HG03457 (cell line): Measurements from ENCODE around the gene CALHM2.
"Not testable (repeated sequence)": the region's sequence is repeated elsewhere in the genome, so short reads cannot be mapped to it uniquely, and the experiment has no call there.

ENCODE experiments used
- ATAC-seq: cut with Tn5 transposase; IDR thresholded peaks from one replicate; pipeline ENCODE4 v1.9.1; 2021; ENCODE audit warnings: moderate number of reproducible peaks; ENCODE audit not compliant: unreplicated experiment

The CALHM2 gene

GRCh38 chr10:103419101-103419500 is 33.1 kb downstream of the CALHM2 start:
- no peak for ATAC-seq

DNA sequence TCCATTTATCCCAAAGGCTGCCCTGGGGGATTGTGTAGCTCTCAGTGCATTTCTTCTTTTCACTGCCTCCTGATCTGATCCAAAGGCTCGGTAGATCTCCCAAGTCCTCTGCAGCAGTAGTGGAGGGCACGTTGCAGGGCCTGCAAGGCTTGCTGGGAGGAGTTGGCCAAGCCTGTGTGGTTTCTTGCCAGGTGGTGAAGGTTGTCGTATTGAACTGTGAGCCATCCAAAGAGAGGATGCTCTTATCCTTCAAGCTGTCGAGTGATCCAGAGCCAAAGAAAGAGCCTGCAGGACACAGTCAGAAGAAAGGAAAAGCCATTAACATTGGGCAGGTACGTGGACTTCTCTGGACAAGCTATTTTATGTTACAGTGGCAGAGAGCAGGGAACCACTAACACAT is 34.6 kb downstream of the CALHM2 start:
- no peak for ATAC-seq

- not testable (repeated sequence) for ATAC-seq
These were observed 35.1 kb downstream of the CALHM2 start for GRCh38 chr10:103417148-103417469.

DNA sequence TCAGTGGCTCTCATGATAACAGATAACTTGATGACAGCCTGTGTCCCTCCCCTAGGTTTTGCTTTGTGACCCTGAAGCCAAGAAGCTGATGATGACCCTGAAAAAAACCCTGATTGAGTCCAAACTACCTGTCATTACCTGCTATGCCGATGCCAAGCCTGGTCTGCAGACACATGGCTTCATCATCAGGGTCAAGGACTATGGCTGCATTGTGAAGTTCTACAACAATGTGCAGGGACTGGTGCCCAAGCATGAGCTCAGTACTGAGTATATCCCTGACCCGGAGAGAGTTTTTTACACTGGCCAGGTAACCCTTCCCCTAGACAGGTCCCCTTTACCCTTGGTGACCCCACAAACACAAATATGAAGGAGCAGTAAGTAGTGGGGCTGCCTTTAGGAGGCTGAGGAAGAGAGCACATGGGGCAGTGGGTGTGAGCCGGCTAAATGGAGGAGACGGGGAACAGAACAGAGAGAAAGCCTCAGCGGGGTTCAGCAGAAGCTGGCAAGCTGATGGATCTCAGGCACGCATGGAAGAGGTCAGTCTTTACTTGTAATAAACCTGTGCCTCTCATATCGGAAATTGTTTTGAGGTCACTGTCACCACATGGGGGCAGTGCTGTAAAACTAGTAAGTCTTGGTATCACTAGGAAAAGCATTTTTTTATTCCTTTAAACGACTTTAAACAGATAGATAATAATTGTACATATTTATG is 35.6 kb downstream of the CALHM2 start:
- ATAC-seq: no peak

DNA sequence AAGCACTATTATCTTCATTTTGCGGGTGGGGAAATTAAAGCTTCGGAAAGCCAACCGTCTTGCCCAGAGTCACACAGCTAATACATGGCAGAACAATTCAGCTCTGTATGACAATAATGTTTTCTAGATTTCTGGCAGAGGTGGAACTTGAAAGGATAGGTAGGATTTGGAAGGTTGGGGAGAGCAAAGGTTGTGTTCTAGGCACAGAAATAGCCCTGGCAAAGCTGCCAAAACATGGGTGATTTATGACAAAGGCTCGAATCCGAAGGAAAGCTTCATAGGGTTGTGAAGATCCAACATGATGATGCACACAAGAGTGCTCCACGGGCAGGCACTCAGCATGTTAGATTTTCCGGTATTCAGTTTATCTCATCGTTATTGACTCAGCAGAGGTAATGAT is 36.6 kb downstream of the CALHM2 start:
- ATAC-seq: no peak

- ATAC-seq: no peak
These were observed 38.6 kb downstream of the CALHM2 start for GRCh38 chr10:103413564-103413963.

DNA sequence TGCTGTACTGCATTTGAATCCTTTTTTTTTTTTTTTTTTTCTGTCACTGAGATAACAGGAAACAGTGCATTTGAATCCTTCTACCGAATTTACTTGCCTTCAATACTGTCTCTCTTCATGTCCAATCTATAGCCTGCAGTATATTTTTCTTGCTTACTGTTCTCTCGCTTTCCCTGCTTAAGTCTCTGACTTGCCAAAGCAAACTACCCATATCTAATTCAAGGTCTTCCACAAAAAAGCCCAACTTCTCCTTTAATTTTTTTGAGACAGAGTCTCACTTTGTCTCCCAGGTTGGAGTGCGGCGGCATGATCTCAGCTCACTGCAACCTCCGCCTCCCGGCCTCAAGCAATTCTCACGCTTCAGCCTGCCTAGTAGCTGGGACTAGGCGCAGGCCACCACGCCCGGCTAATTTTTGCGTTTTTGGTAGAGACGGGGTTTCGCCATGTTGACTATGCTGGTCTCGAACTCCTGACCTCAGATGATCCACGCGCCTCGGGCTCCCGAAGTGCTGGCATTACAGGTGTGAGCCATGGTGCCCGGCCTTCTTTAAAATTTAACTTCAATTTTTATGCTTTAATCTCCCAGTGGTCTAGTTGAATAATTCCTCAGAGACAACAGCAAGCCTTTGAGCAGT is 54.9 kb downstream of the CALHM2 start:
- ATAC-seq: no peak

- ATAC-seq: no peak
These were observed 55.4 kb downstream of the CALHM2 start for GRCh38 chr10:103396789-103397087.
